Endometrium (tissue), 2 donors: Measurements from ENCODE around the gene ZNF443.
"Not testable (repeated sequence)": the region's sequence is repeated elsewhere in the genome, so short reads cannot be mapped to it uniquely, and the experiment has no call there.

Source experiments
- FAIRE-seq: peaks from 2 replicates; lab custom pipeline; 2012; peaks lifted over from hg19 to GRCh38; lab: Jason Lieb, UNC
- donor health status: control.
- donor health status: control.

The ZNF443 gene

GRCh38 chr19:12440541-12441316 is at the start of gene ZNF443:
TSS of gene ZNF443 (minus strand) at chr19:12441021. CDS start at chr19:12440914, 107 bp downstream.
- FAIRE-seq: peak; percentile 91

GRCh38 chr19:12486265-12486783 is 45.5 kb upstream of the ZNF443 start:
- FAIRE-seq: not testable (repeated sequence)

GRCh38 chr19:12485571-12485970 is 44.8 kb upstream of the ZNF443 start:
- no peak for FAIRE-seq

- FAIRE-seq: no peak
These were observed 44.2 kb upstream of the ZNF443 start for GRCh38 chr19:12485052-12485416.

GRCh38 chr19:12484371-12485051 is 43.7 kb upstream of the ZNF443 start, which contains the start of gene ZNF709:
TSS of gene ZNF709 (minus strand) at chr19:12484816. CDS start at chr19:12484657, 159 bp downstream.
- peak; percentile 72 for FAIRE-seq

- no peak for FAIRE-seq
These were observed 43.2 kb upstream of the ZNF443 start for GRCh38 chr19:12484011-12484370.

- no peak for FAIRE-seq
These were observed 41.7 kb upstream of the ZNF443 start for GRCh38 chr19:12482509-12482886.

GRCh38 chr19:12481781-12482508 is 41.1 kb upstream of the ZNF443 start:
- FAIRE-seq: no peak

- no peak for FAIRE-seq
These were observed 37.6 kb upstream of the ZNF443 start for GRCh38 chr19:12478234-12478941.

- FAIRE-seq: not testable (repeated sequence)
These were observed 26.8 kb upstream of the ZNF443 start for GRCh38 chr19:12467651-12468050.

GRCh38 chr19:12465211-12465610 is 24.4 kb upstream of the ZNF443 start:
- no peak for FAIRE-seq

- FAIRE-seq: no peak
These were observed 23.9 kb upstream of the ZNF443 start for GRCh38 chr19:12464769-12465168.

- not testable (repeated sequence) for FAIRE-seq
These were observed 23.3 kb upstream of the ZNF443 start for GRCh38 chr19:12464139-12464538.

GRCh38 chr19:12453495-12453894 is 12.7 kb upstream of the ZNF443 start:
- no peak for FAIRE-seq

- no peak for FAIRE-seq
These were observed 10.0 kb upstream of the ZNF443 start for GRCh38 chr19:12450844-12451243.

- FAIRE-seq: no peak
These were observed 8.0 kb upstream of the ZNF443 start for GRCh38 chr19:12448808-12449207.

GRCh38 chr19:12439686-12440540 is 908 bp downstream of the ZNF443 start:
- FAIRE-seq: not testable (repeated sequence)

GRCh38 chr19:12430726-12431299 is 10.0 kb downstream of the ZNF443 start:
- FAIRE-seq: not testable (repeated sequence)

GRCh38 chr19:12425888-12426274 is 14.9 kb downstream of the ZNF443 start:
- FAIRE-seq: no peak

GRCh38 chr19:12425236-12425887 is 15.5 kb downstream of the ZNF443 start:
- no peak for FAIRE-seq
